CD4-positive, alpha-beta memory T cell (primary cell): ENCODE results near the gene PRSS1. TPM values are rescaled to one million over a fixed set of nuclear protein-coding genes. Genes with fewer than 3 reads are reported as not detected.
"Not testable (repeated sequence)": the region's sequence is repeated elsewhere in the genome, so short reads cannot be mapped to it uniquely, and the experiment has no call there.

ENCODE experiments used
- CTCF ChIA-PET: fragments of 350-600 bp; sonication (Branson Sonifier 250); formaldehyde crosslinking; loops from one replicate; lab custom pipeline; 2021; ENCODE audit warnings: inconsistent platforms; ENCODE audit not compliant: partially characterized antibody; lab: Charles Lee
- POLR2A ChIA-PET: fragments of 350-600 bp; sonication (Branson Sonifier 250); formaldehyde crosslinking; loops from one replicate; lab custom pipeline; 2021; ENCODE audit not compliant: partially characterized antibody; lab: Charles Lee
- DNase-seq, 5 donors: peaks; one replicate each; pipeline versions ENCODE4 v3.0.0 to v3.0.0-alpha.2; 2020 to 2022; ENCODE audit warnings: mixed read lengths in 1 of 5
- H3K27ac ChIP-seq: one replicate; pipeline ENCODE4 v1.7.0; 2013; ENCODE audit warnings: low read depth, low read length
- H3K27me3 ChIP-seq: 2 replicates; pipeline ENCODE4 v1.7.0; 2013; ENCODE audit warnings: mild to moderate bottlenecking, low read length, moderate library complexity; ENCODE audit not compliant: insufficient read depth
- H3K36me3 ChIP-seq: 2 replicates; pipeline ENCODE4 v1.7.0; 2013; ENCODE audit warnings: mild to moderate bottlenecking, low read length, moderate library complexity; ENCODE audit not compliant: insufficient read depth
- H3K4me1 ChIP-seq: 2 replicates; pipeline ENCODE4 v1.7.0; 2013; ENCODE audit warnings: mild to moderate bottlenecking, low read length, moderate library complexity; ENCODE audit not compliant: insufficient read depth
- H3K4me3 ChIP-seq, 2 donors: one replicate each; pipeline ENCODE4 v1.7.0; 2013; ENCODE audit warnings: low read length in 2 of 2, mild to moderate bottlenecking in 1 of 2
- H3K9me3 ChIP-seq, 2 donors: one replicate each; pipeline ENCODE4 v1.7.0; 2013; ENCODE audit warnings: low read length in 2 of 2, control low read depth in 1 of 2; ENCODE audit not compliant: control insufficient read depth in 1 of 2
- H3K27ac Mint-ChIP-seq, 7 donors: one replicate each; pipeline ENCODE4 v1.8.0; 2020 to 2021; ENCODE audit warnings: mixed read lengths in 7 of 7, mild to moderate bottlenecking in 6 of 7, inconsistent platforms in 3 of 7, moderate library complexity in 3 of 7
- H3K27me3 Mint-ChIP-seq, 2 donors: one replicate each; pipeline ENCODE4 v1.8.0; 2020 to 2021; ENCODE audit warnings: mixed read lengths in 2 of 2
- H3K36me3 Mint-ChIP-seq, 2 donors: one replicate each; pipeline ENCODE4 v1.8.0; 2020 to 2021; ENCODE audit warnings: mixed read lengths in 2 of 2, inconsistent platforms in 1 of 2, mild to moderate bottlenecking in 1 of 2
- H3K4me1 Mint-ChIP-seq, 4 donors: one replicate each; pipeline ENCODE4 v1.8.0; 2020 to 2021; ENCODE audit warnings: mixed read lengths in 4 of 4, mild to moderate bottlenecking in 1 of 4
- H3K4me3 Mint-ChIP-seq, 8 donors: one replicate each; pipeline ENCODE4 v1.8.0; 2020 to 2021; ENCODE audit warnings: mixed read lengths in 8 of 8, mild to moderate bottlenecking in 7 of 8, moderate library complexity in 6 of 8, inconsistent platforms in 3 of 8
- H3K9me3 Mint-ChIP-seq, 8 donors: one replicate each; pipeline ENCODE4 v1.8.0; 2020 to 2021; ENCODE audit warnings: mixed read lengths in 8 of 8, mild to moderate bottlenecking in 5 of 8, inconsistent platforms in 3 of 8, moderate library complexity in 1 of 8
- intact Hi-C: fragments of 100-400 bp; cut with micrococcal nuclease; formaldehyde crosslinking; loops from one replicate; pipeline ENCODE4 v1.15.1; 2023
- polyA plus RNA-seq, 2 donors: library from polyadenylated mRNA; unstranded; fragments of 300-500 nt; fragmentation: Illumina TruSeq; gene quantifications; one replicate each; pipeline ENCODE4 v1.2.3, GENCODE V29; 2021
- total RNA-seq, 2 experiments: library from RNA; stranded (reverse); gene quantifications; one replicate each; pipeline ENCODE4 v1.2.3, GENCODE V29; 2021

PRSS1 gene
- total and polyA plus RNA-seq, 4 experiments from 2014 or later = 0.44 TPM; not detected in 3

DNA sequence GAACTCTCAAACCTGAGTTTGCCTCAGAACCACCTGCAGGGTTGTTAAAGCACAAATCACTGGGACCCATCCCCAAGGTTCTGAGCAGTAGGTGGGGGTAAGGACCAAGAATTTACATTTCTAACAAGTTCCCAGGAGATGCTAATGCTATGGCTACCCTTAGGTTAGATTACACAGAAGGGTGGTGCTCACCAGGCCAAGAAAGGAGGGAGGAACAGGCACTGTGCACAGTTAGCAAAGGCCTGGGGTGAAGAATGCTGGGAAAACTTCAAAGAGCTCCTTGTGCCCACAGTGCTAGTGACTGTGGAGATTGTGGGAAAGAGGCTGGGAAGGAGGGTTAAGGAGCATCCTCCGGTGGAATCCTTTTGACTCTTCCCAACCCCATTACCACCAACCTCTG lies 12.8 kb downstream of the PRSS1 start:
- no peaks in the 10 kb centered on the region for H3K4me1 Mint-ChIP-seq
- CTCF ChIA-PET = no interaction called here

DNA sequence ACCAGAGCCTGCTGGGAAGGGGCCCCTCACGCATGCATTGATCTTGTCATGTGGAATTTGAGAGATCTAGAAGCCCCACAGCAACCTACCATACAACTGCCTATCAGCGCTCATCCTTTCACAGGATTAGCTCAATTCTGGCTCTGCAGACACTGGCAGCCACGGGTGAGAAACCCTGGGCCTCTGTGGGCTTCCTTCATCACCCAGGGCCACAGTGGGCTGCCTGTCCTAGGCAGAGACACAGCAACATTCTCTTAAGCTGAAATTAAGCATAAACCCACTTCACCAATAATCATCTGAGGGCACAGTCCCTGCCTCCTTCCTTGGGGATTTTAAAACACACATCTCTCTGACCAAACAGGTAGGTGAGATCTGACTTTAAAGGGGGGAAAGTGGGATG lies 18.2 kb downstream of the PRSS1 start:
- no peak overlapping the region for H3K27ac ChIP-seq

More for the DNA sequence above, 12.8 kb downstream of the PRSS1 start:
- Mint-ChIP-seq H3K4me3 (no peak overlapping the region), H3K27ac (no peak overlapping the region), H3K36me3 (no peaks in the 10 kb centered on the region), H3K9me3 (no peaks in the 10 kb centered on the region), H3K27me3 (no peaks in the 10 kb centered on the region)
- DNase-seq = no peak
- no peak overlapping the region for H3K4me3 ChIP-seq
- no peak overlapping the region for H3K27ac ChIP-seq
- no peaks in the 10 kb centered on the region for H3K36me3 ChIP-seq
- H3K4me1 ChIP-seq = no peaks in the 10 kb centered on the region
- POLR2A ChIA-PET = no interaction called here
- intact Hi-C loops = no loop called here
- H3K9me3 ChIP-seq = no peaks in the 10 kb centered on the region
- no peaks in the 10 kb centered on the region for H3K27me3 ChIP-seq

DNA sequence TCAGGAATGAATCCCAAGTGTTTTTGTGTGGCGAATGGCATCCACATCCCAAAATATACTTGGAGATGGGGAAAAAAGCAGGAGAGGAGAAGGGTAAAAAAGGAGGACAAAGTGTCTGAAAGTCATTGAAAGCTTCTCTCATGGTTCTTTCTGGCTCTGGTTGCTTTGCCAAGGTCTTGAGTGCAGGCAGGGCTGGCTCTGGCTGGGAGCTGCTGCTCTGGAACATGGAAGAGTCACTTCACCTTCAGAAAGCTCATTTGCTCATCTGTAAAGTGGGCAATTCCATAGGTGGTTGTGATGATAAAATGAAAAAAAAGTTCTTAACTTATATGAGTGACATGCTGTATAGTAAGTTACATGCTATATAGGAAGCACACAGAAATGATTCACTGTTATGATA lies 18.6 kb downstream of the PRSS1 start:
- no peaks in the 10 kb centered on the region for H3K9me3 Mint-ChIP-seq
- H3K27ac ChIP-seq = no peak overlapping the region
- CTCF ChIA-PET = no interaction called here
- no peaks in the 10 kb centered on the region for H3K4me1 ChIP-seq
- no peaks in the 10 kb centered on the region for H3K27me3 ChIP-seq
- no peak overlapping the region for H3K4me3 ChIP-seq
- DNase-seq = no peak
- intact Hi-C loops = no loop called here
- no peaks in the 10 kb centered on the region for H3K9me3 ChIP-seq
- H3K27me3 Mint-ChIP-seq = no peaks in the 10 kb centered on the region
- H3K27ac Mint-ChIP-seq = no peak overlapping the region
- H3K4me3 Mint-ChIP-seq = no peak overlapping the region
- POLR2A ChIA-PET = no interaction called here
- H3K36me3 Mint-ChIP-seq = no peaks in the 10 kb centered on the region
- H3K36me3 ChIP-seq = no peaks in the 10 kb centered on the region
- H3K4me1 Mint-ChIP-seq = no peaks in the 10 kb centered on the region

More for the DNA sequence above, 18.2 kb downstream of the PRSS1 start:
- Mint-ChIP-seq H3K27me3 (no peaks in the 10 kb centered on the region), H3K27ac (no peak overlapping the region), H3K4me3 (no peak overlapping the region), H3K4me1 (no peaks in the 10 kb centered on the region), H3K9me3 (no peaks in the 10 kb centered on the region), H3K36me3 (no peaks in the 10 kb centered on the region)
- H3K4me1 ChIP-seq = no peaks in the 10 kb centered on the region
- H3K27me3 ChIP-seq = no peaks in the 10 kb centered on the region
- no peaks in the 10 kb centered on the region for H3K36me3 ChIP-seq
- CTCF ChIA-PET = no interaction called here
- intact Hi-C loops = no loop called here
- no peak for DNase-seq
- H3K4me3 ChIP-seq = no peak overlapping the region
- no peaks in the 10 kb centered on the region for H3K9me3 ChIP-seq
- POLR2A ChIA-PET = no interaction called here

DNA sequence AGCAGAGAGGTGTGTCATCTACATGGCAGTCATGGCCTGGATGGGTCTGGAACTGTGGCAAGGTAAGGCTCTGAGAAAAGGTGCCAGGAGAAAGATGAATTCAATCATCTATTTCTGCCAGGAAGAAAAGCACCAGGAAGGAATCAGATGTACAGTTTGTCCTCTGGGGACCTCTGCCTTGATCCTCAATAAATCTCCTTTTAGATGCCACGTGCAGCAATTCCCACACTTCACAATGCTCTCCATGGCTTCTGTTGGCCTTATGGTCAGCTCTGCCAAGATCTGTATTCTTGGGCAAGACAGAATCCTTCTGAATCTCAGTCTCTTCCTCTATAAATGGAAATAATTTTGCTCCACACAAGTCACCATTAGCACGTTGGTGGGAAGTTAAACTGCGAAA lies 19.6 kb downstream of the PRSS1 start:
- DNase-seq, H3K27me3 Mint-ChIP-seq, H3K4me3 ChIP-seq, H3K4me3 Mint-ChIP-seq, H3K36me3 Mint-ChIP-seq, H3K4me1 Mint-ChIP-seq, H3K27me3 ChIP-seq, CTCF ChIA-PET, H3K9me3 Mint-ChIP-seq, H3K4me1 ChIP-seq, H3K36me3 ChIP-seq, H3K27ac Mint-ChIP-seq, intact Hi-C loops, H3K9me3 ChIP-seq, H3K27ac ChIP-seq, POLR2A ChIA-PET: not testable (repeated sequence)

DNA sequence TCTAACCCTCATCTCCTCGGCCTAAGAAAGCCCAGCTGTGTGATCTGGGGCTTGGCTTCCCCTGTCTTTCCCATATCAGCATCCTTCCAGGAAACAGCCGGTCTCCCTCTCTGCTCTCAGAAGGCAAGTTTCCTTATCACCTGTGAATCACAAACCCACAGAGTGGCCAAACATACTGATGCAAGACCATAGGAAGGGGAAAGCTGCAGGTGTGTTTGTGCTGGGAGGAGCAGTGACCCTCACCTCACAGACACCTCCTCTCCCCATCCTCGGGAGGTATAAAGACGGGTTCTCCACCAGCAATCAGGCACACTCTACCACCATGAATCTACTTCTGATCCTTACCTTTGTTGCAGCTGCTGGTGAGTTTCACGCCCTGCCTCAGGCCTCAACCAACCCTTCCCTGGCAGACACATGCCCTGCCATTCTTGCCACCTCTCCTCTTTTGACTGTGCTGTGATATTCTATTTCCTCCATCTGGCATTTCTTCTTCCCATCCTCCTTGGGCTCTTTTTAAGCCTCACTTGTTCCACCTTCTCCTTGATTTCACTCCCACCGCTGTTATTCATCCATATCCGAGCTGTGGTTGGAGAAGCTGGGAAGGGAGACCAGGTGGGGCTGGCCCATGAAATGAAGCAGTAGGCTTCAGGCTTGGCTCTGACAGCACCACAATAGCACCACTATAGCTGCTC lies 21.5 kb downstream of the PRSS1 start, which contains the start of gene PRSS2:
Gene PRSS2, plus strand, starts transcription at position 310 of the 692 bp plus-strand sequence. Its CDS starts 13 bp downstream, at position 323.
- DNase-seq = no peak
- Histone ChIP-seq H3K36me3 (no peaks in the 10 kb centered on the region), H3K4me3 (no peak within 1 kb of the TSS), H3K27ac (no peak within 1 kb of the TSS), H3K4me1 (no peaks in the 10 kb centered on the region), H3K9me3 (no peaks in the 10 kb centered on the region), H3K27me3 (no peaks in the 10 kb centered on the region)
- Mint-ChIP-seq H3K27ac (peak within 1 kb of the TSS in 1 of 7 donors; percentile 48), H3K4me3 (no peak within 1 kb of the TSS), H3K36me3 (no peaks in the 10 kb centered on the region), H3K9me3 (no peaks in the 10 kb centered on the region), H3K27me3 (no peaks in the 10 kb centered on the region), H3K4me1 (peaks cover 0 to 2% (median 0%) of the 10 kb centered on the region in 4 donors)
- ChIA-PET CTCF (no interaction called here), POLR2A (no interaction called here)
- intact Hi-C loops = no loop called here

DNA sequence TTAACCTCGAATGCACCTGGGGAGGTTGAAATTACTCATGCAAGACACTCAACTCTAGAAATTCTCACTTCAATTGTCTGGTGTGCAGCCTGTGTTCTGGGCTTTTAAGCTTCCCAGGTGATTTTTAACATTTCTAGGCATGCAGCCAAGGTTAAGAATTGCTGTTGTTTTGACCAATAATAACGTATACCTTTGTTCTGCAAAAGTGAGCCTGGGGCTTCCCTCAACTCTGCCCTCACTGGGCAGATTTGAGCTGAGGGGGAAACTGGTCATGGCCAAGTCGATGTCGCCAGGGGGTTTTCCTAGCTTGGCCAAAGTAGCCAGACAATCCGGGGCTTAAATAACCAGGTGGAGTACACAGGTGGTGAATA lies 22.1 kb downstream of the PRSS1 start:
- CTCF ChIA-PET = interaction anchor here (0.6 kb wide), 1 partner anchor 10 kb away, joined by 3 read pairs; no protein-coding TSS in a partner anchor
- no peaks in the 10 kb centered on the region for H3K9me3 ChIP-seq
- H3K4me1 Mint-ChIP-seq = peaks cover 0 to 3% (median 0%) of the 10 kb centered on the region in 4 donors
- DNase-seq = no peak
- no peaks in the 10 kb centered on the region for H3K27me3 ChIP-seq
- H3K4me1 ChIP-seq = no peaks in the 10 kb centered on the region
- H3K36me3 Mint-ChIP-seq = no peaks in the 10 kb centered on the region
- no peaks in the 10 kb centered on the region for H3K27me3 Mint-ChIP-seq
- intact Hi-C loops = no loop called here
- H3K4me3 ChIP-seq = no peak overlapping the region
- H3K36me3 ChIP-seq = no peaks in the 10 kb centered on the region
- no peak overlapping the region for H3K27ac Mint-ChIP-seq
- no peak overlapping the region for H3K4me3 Mint-ChIP-seq
- POLR2A ChIA-PET = no interaction called here
- H3K27ac ChIP-seq = no peak overlapping the region
- H3K9me3 Mint-ChIP-seq = no peaks in the 10 kb centered on the region

DNA sequence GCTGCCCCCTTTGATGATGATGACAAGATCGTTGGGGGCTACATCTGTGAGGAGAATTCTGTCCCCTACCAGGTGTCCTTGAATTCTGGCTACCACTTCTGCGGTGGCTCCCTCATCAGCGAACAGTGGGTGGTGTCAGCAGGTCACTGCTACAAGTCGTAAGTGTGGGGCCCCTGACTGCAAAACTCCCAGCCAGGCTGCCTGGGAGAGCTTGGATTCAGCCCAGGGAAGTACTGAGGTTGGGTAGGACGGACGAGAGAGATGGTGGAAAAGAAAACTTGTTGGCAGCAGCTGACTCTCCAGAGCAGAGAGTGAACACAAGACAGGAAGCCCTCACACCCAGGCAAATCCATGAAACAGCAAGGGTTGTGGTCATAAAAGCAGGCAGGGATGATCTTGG lies 22.8 kb downstream of the PRSS1 start:
- H3K4me1 ChIP-seq = no peaks in the 10 kb centered on the region
- ChIA-PET CTCF (interaction anchor here (0.6 kb wide), 1 partner anchor 10 kb away, joined by 3 read pairs; no protein-coding TSS in a partner anchor), POLR2A (no interaction called here)
- no peaks in the 10 kb centered on the region for H3K36me3 ChIP-seq
- no peak overlapping the region for H3K27ac Mint-ChIP-seq
- H3K9me3 Mint-ChIP-seq = no peaks in the 10 kb centered on the region
- no peak for DNase-seq
- H3K4me3 ChIP-seq = no peak overlapping the region
- H3K36me3 Mint-ChIP-seq = no peaks in the 10 kb centered on the region
- no peak overlapping the region for H3K4me3 Mint-ChIP-seq
- H3K27me3 Mint-ChIP-seq = no peaks in the 10 kb centered on the region
- H3K9me3 ChIP-seq = no peaks in the 10 kb centered on the region
- no peaks in the 10 kb centered on the region for H3K27me3 ChIP-seq
- peaks cover 0 to 3% (median 0%) of the 10 kb centered on the region in 4 donors for H3K4me1 Mint-ChIP-seq
- no peak overlapping the region for H3K27ac ChIP-seq
- intact Hi-C loops = no loop called here
